HG03064 (cell line): ENCODE measurements around the gene CKMT2.

Source experiments
- ATAC-seq: cut with Tn5 transposase; IDR thresholded peaks from one replicate; pipeline ENCODE4 v1.9.1; 2021; ENCODE audit warnings: low read depth; ENCODE audit not compliant: unreplicated experiment

Gene CKMT2

DNA sequence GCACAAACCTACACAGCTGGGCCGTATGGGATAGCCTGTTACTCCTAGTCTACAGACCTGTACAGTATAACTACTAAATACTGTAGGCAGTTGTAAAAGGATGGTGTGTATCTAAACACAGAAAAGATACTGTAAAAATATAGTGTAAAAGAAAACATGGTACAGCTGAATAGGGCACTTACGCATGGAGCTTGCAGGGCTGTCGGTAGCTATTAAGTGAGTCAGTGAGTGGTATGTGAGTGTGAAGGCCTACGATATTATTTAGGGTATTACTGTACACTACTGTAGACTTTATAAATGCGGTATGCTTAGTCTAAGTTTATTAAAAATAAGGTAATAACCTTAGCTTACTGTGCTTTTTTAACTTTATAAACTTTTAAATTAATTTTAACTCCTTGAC lies 69.5 kb downstream of the CKMT2 start:
- no peak for ATAC-seq

DNA sequence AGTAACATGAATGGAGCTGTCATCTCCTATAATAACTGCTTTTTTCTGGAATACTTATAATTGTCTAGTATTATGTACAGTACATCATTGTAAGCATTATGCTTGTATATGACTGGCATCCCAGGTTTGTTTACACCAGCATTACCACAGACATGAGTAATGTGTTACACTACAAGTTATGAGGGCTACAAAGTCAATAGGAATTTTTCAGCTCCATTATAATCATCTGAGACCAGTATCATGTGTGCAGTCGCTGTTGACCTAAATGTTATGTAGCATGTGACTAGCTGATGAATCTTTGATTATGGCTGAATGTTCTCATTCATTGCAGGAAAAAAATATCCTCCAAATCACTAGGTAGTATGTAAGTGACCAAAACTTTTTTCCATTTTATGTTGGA lies 70.4 kb downstream of the CKMT2 start:
- no peak for ATAC-seq

DNA sequence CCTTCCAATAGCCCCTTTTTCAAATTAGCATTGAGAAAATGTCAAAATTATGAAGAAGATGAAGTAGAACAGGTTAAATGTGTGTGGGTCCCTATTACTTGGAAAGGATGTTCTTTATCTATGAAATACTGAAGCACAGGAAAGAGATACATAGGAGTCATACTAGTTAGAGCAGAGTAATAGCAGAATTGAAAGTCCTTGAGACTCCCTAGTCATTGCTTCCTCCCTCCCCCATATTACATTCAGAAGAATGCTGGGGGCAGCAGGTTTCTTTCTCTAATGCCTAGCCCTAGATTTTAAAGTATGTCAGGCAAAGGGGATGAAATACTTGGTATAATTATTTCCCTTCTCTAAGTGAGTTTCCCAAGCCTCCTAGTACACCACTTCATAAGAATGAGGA lies 72.7 kb downstream of the CKMT2 start:
- ATAC-seq = no peak

DNA sequence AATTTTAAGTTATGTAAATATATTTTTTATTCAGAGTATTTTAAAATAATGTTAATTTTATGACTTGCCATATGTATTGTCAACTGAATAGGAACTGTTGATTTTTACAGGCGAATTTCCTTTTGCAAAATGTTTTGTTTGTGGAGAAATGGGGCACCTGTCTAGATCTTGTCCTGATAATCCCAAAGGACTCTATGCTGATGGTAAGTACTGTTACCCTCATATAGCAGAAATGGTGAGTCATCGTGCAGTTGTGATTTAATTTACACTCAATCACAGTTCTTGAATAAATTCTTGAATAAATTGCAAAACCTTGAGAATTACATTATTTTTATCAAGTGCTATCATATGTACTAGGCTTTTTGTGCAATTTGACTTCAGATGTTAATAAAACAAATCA lies 75.7 kb downstream of the CKMT2 start:
- no peak for ATAC-seq

DNA sequence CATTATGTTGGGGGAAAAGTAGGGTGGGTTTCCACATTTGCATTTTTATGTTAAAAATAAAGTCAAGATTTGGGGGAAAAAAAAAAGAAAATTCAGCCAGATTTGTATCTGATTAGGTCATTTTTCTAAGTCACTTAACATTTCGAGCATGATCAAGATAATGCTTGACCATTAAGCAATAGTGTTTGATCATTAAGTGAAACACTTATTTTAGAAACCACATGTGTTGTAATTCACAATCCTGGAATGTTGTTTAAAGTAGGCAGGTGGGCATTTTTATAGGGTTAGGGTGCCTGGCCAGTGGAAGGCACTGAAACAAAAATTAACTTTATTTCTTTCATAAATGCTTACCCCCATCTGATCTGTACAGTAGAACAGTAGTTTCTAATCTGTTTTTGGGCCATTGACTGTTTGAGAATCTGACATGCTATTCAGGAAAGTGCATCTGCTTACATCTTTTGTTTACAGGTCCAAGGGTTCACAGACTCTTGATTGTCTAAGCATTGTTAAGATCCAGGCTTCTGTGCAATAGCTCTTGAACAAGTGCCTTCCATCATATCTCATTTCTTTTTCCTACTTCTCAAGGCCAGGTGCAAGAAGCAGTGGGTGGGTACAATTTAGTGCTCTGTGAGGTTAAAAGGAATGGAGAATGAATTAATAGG lies 77.4 kb downstream of the CKMT2 start:
- ATAC-seq = no peak

DNA sequence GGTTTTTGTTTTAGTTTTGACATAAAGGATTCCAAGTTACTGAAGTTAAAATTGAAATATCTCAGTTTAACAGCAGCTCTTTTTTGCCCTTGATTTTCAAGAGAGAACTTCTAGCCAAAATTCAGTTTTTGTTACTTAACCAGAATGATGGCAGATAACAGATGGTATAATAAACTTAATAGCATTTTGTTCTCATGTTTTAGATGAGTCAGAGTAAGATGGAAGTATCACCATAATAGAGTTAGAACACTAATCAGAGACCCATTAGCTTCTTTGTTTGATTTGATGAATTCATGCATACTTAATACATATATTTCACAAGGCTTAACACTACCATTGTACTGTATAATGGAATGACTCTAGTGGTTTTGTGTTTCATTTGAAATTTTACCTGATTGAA lies 80.2 kb downstream of the CKMT2 start:
- no peak for ATAC-seq

DNA sequence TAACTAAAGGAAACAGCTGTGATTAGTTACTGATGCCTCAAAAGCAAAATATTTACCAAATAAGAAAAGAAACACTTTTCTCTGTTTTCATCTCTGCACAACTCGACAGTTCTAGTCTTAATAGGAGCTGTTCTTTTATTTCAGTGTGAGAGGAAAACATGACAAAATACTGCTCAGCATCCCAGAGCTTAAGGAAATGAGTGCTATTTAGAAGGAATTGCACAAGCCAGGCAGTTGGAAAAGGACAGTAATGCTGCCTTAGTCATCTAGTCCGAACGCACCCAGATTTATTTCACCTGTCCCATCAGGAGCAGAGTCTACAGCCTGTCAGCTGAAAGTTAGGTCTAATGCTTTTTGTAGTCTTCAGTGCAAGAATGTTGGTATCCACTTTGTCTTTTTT lies 80.6 kb downstream of the CKMT2 start:
- no peak for ATAC-seq

DNA sequence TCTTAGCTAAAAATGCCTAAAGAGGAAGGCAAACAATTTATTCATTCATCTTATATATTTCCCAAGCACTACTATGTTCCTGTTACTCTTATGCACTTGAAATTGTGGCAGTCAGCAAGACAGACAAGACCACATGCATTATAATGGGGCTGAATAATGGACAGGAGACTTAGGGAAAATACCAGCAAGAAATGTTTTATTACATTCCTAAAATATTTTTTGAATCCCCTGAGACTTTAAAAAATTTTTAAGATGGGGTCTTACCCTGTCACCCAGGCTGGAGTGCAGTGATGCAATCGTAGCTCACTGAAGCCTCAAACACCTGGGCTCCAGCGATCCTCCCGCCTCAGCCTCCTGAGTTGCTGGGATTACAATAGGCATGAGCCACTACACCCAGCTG lies 81.5 kb downstream of the CKMT2 start:
- no peak for ATAC-seq

DNA sequence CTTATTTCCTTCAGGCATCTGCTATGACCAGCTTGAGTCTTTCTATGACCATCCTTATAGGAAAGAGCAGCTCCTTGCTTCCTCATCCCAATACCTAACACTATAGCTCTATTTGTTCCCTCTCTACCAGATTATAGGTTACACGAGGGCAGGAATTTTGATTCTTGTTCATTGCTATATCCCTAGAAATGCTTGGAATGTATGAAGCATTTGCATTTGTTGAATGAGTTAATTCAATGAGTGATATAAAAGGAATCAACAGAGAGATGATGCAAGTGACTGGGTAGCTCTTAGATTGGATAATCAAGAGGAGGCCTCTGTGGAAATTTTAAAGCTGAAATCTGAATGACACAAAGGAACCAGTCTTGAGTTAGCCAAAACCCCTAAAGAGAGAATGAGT lies 82.2 kb downstream of the CKMT2 start:
- ATAC-seq = no peak

DNA sequence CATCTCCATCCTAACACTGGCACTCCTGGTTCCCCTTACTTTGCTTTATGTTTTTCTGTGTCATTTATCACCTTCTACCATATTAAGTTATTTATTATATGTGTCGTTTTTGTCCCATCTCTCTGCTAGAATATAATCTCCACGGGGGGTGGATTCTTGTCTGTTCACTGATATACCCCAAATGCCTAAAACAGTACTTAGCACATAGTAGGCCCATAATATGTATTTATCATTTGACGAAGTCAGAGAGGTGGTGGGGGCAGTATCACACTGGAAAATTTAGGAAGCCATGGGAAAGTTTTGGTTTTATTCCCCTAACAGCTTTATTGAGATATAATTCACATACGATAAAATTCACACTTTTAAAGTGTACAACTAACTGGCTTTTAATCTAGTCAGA lies 82.7 kb downstream of the CKMT2 start:
- ATAC-seq = no peak
